ENCODE data around the gene MGST1. TPM values are rescaled to one million over a fixed set of nuclear protein-coding genes. Genes with fewer than 3 reads are reported as not detected.

Gene MGST1
- total RNA-seq, 1 donor, result 203 TPM

- H3K4me3 ChIP-seq (ENCODE audit: low read depth, low read length), result no peak overlapping the region
- TF ChIP-seq, protein P1, sequence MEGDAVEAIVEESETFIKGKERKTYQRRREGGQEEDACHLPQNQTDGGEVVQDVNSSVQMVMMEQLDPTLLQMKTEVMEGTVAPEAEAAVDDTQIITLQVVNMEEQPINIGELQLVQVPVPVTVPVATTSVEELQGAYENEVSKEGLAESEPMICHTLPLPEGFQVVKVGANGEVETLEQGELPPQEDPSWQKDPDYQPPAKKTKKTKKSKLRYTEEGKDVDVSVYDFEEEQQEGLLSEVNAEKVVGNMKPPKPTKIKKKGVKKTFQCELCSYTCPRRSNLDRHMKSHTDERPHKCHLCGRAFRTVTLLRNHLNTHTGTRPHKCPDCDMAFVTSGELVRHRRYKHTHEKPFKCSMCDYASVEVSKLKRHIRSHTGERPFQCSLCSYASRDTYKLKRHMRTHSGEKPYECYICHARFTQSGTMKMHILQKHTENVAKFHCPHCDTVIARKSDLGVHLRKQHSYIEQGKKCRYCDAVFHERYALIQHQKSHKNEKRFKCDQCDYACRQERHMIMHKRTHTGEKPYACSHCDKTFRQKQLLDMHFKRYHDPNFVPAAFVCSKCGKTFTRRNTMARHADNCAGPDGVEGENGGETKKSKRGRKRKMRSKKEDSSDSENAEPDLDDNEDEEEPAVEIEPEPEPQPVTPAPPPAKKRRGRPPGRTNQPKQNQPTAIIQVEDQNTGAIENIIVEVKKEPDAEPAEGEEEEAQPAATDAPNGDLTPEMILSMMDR (IDR thresholded peaks at IDR 0.05; ENCODE audit: insufficient read depth, low read length), result no peak
- no peak for DNase-seq (ENCODE audit: low read depth)
Measured at GRCh38 chr12:16329594-16329993, 17.9 kb upstream of the MGST1 start.

GRCh38 chr12:16330560-16330959 is 16.9 kb upstream of the MGST1 start:
- H3K4me3 ChIP-seq (ENCODE audit: low read depth, low read length), result no peak overlapping the region
- DNase-seq (ENCODE audit: low read depth), result no peak
- TF ChIP-seq, protein P1 (IDR thresholded peaks at IDR 0.05; ENCODE audit: insufficient read depth, low read length), result no peak

- no peak overlapping the region for H3K4me3 ChIP-seq (ENCODE audit: low read depth, low read length)
- TF ChIP-seq, protein P1 (IDR thresholded peaks at IDR 0.05; ENCODE audit: insufficient read depth, low read length), result no peak
- DNase-seq (ENCODE audit: low read depth), result no peak
Measured at GRCh38 chr12:16331998-16332397, 15.4 kb upstream of the MGST1 start.

- no peak for DNase-seq (ENCODE audit: low read depth)
- TF ChIP-seq, protein P1 (IDR thresholded peaks at IDR 0.05; ENCODE audit: insufficient read depth, low read length), result no peak
- no peak overlapping the region for H3K4me3 ChIP-seq (ENCODE audit: low read depth, low read length)
Measured at GRCh38 chr12:16335838-16336237, 11.6 kb upstream of the MGST1 start.

- no peak for DNase-seq (ENCODE audit: low read depth)
- TF ChIP-seq, protein P1 (IDR thresholded peaks at IDR 0.05; ENCODE audit: insufficient read depth, low read length), result no peak
- H3K4me3 ChIP-seq (ENCODE audit: low read depth, low read length), result no peak overlapping the region
Measured at GRCh38 chr12:16344269-16344668, 3.2 kb upstream of the MGST1 start.

- DNase-seq (ENCODE audit: low read depth), result no peak
- TF ChIP-seq, protein P1 (IDR thresholded peaks at IDR 0.05; ENCODE audit: insufficient read depth, low read length), result no peak
- no peak overlapping the region for H3K4me3 ChIP-seq (ENCODE audit: low read depth, low read length)
Measured at GRCh38 chr12:16345105-16345504, 2.3 kb upstream of the MGST1 start.

- H3K4me3 ChIP-seq (ENCODE audit: low read depth, low read length), result peak overlapping the region; percentile 80
- DNase-seq (ENCODE audit: low read depth), result no peak
- TF ChIP-seq, protein P1 (IDR thresholded peaks at IDR 0.05; ENCODE audit: insufficient read depth, low read length), result no peak
Measured at GRCh38 chr12:16346958-16347357, 487 bp upstream of the MGST1 start.

All from fibroblast of the aortic adventitia (primary cell).